Measurements from ENCODE around the gene TCF4. TPM values are rescaled to one million over a fixed set of nuclear protein-coding genes. Genes with fewer than 3 reads are reported as not detected.

TCF4 gene
- total RNA-seq, 1 donor: 27.5 TPM

DNA sequence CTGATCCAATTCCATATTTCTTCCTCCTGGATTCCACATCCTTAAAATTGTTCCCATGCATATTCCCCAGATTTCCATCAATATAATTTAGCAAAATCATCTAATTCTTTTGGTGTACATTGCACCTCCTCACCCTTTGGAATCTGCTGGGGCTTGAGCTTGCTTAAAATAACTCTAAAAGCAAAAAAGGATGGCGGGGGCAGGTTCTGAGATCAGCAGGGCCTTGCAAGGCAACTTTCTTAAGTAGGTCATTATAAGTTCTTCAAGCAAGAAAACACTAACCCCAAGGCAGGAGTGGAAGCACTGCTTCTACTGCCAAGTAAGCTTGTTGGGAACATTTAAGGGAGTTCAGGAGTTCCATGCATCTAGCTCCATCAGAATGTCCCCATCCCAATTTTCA is 374.4 kb downstream of the TCF4 start:
- no peak overlapping the region for H3K4me3 ChIP-seq (ENCODE audit: low read length)
- no peaks in the 10 kb centered on the region for H3K9me3 ChIP-seq (ENCODE audit: low read depth, low read length)
- no peaks in the 10 kb centered on the region for H3K27me3 ChIP-seq (ENCODE audit: insufficient read depth, low read length)
- H3K4me1 ChIP-seq (ENCODE audit: insufficient read depth, low read length): no peaks in the 10 kb centered on the region

- Histone ChIP-seq H3K4me1 (ENCODE audit: insufficient read depth, low read length) (no peaks in the 10 kb centered on the region), H3K9me3 (ENCODE audit: low read depth, low read length) (no peaks in the 10 kb centered on the region), H3K27me3 (ENCODE audit: insufficient read depth, low read length) (no peaks in the 10 kb centered on the region), H3K4me3 (ENCODE audit: low read length) (no peak overlapping the region)
These were observed 381.1 kb downstream of the TCF4 start for GRCh38 chr18:55206927-55207326.

DNA sequence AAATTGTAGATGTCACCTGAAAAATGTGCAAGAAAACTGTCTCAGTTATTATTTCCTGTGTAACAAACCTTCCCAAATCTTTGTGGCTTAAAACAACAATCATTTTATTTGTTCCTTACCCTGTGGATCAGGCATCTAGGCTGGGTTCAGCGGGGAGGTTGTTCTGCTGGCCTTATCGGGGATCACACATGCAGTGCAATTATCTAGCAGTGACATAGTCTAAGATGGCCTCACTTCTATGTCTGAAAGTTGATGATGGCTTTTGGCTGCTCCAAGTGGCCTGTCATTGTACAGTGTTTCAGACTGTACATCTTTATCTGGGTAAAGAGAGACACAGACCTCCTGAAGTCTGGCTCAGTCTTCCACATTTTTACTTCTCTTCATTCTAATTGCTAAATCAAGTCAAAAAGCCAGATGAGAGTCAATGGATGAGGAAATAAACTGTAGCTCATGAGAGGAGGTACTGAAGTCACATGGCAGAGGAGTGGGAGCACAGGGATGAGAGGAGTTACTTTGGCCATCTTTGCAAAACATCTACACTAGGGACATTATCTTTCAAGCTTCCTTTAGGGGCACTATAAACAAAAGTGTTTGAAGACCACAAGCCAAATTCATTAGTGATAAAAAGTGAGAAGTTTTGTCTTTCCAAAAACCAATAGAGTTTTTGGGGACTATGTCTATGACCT is 385.6 kb downstream of the TCF4 start:
- Histone ChIP-seq H3K4me1 (ENCODE audit: insufficient read depth, low read length) (no peaks in the 10 kb centered on the region), H3K4me3 (ENCODE audit: low read length) (no peak overlapping the region), H3K27me3 (ENCODE audit: insufficient read depth, low read length) (no peaks in the 10 kb centered on the region), H3K9me3 (ENCODE audit: low read depth, low read length) (no peaks in the 10 kb centered on the region)

GRCh38 chr18:55199291-55199963 is 388.6 kb downstream of the TCF4 start:
- Histone ChIP-seq H3K4me3 (ENCODE audit: low read length) (no peak overlapping the region), H3K4me1 (ENCODE audit: insufficient read depth, low read length) (no peaks in the 10 kb centered on the region), H3K27me3 (ENCODE audit: insufficient read depth, low read length) (no peaks in the 10 kb centered on the region), H3K9me3 (ENCODE audit: low read depth, low read length) (no peaks in the 10 kb centered on the region)

DNA sequence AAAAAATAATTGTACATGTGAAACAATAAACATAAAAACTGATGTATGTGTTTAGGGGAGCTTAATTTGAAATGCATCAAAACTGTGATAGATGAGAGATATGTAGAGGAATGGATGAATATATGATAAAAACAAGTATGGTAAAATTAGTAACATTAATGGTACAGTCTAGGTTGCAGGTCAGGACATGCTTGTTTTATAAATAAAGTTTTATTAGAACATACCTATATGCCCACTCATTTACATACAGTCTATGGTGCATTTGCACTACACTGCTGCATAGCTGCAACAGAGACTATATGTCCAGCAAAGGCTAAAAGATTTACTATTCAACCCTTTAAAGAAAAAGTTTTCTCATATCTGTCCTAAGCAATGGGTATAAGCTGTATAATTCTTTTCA is 392.1 kb downstream of the TCF4 start:
- H3K4me1 ChIP-seq (ENCODE audit: insufficient read depth, low read length): no peaks in the 10 kb centered on the region
- H3K4me3 ChIP-seq (ENCODE audit: low read length): no peak overlapping the region
- H3K9me3 ChIP-seq (ENCODE audit: low read depth, low read length): no peaks in the 10 kb centered on the region
- no peaks in the 10 kb centered on the region for H3K27me3 ChIP-seq (ENCODE audit: insufficient read depth, low read length)

DNA sequence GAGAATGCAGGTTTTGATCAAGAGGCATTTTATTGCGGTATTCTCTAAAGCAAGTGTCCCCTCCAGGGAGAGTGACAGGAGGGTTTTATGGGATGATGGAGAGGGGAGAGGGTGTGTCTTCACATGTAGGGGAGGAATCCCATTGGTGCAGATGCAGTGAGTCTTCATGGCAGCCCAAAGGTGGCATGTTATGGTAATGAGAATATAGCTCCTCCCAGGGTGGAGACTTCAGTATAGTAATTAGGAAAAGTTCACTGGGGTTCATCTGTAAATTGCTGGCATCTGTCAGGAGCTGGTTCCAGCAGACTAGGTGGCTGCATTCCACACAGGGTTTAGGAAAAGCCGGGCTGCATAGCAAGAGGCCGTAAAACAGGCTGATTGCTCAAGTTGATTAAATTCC is 398.0 kb downstream of the TCF4 start:
- H3K27me3 ChIP-seq (ENCODE audit: insufficient read depth, low read length): no peaks in the 10 kb centered on the region
- H3K4me3 ChIP-seq (ENCODE audit: low read length): no peak overlapping the region
- H3K9me3 ChIP-seq (ENCODE audit: low read depth, low read length): no peaks in the 10 kb centered on the region

GRCh38 chr18:55186588-55186987 is 401.4 kb downstream of the TCF4 start:
- Histone ChIP-seq H3K4me3 (ENCODE audit: low read length) (no peak overlapping the region), H3K9me3 (ENCODE audit: low read depth, low read length) (no peaks in the 10 kb centered on the region), H3K27me3 (ENCODE audit: insufficient read depth, low read length) (no peaks in the 10 kb centered on the region), H3K4me1 (ENCODE audit: insufficient read depth, low read length) (no peaks in the 10 kb centered on the region)

More for the DNA sequence above, 398.0 kb downstream of the TCF4 start:
- no peaks in the 10 kb centered on the region for H3K4me1 ChIP-seq (ENCODE audit: insufficient read depth, low read length)

DNA sequence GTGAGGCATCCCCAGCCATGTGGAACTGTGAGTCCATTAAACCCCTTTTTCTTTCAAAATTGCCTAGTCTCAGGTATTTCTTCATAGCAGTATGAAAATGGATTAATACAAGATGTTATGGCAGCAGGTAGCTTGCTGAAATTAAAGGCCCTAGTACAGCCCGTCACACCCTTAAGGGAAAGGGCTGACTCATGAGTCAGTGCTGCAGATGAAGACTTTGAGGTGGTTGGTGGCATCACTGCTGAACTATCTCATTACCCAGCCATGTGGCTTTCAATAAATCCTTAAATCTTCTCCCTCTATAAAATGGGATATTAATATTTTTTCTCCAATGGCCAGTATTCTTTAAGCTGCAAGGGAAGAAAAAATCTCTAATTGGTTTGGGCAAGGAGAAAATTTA is 402.6 kb downstream of the TCF4 start:
- Histone ChIP-seq H3K27me3 (ENCODE audit: insufficient read depth, low read length) (no peaks in the 10 kb centered on the region), H3K4me3 (ENCODE audit: low read length) (no peak overlapping the region), H3K4me1 (ENCODE audit: insufficient read depth, low read length) (no peaks in the 10 kb centered on the region), H3K9me3 (ENCODE audit: low read depth, low read length) (no peaks in the 10 kb centered on the region)

DNA sequence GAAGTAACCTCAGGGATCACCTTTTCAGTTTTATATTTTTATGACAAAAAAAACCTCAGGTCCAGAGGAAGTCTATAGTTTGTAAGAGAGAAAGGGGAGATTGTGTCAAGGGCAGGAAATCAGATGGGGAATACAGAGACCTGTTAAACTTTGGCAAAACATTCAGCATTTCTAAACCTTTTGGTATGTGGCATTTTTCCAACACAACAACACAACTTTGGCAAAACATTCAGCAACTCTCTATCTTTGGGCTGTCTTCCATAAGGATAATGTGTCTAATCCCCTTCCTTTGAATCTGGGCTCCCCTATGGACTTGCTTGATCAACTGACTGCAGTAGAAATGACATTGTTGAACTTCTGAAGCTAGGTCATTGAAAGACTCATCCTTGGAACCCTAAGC is 408.2 kb downstream of the TCF4 start:
- Histone ChIP-seq H3K9me3 (ENCODE audit: low read depth, low read length) (peaks cover 9% of the 10 kb centered on the region), H3K4me1 (ENCODE audit: insufficient read depth, low read length) (no peaks in the 10 kb centered on the region), H3K27me3 (ENCODE audit: insufficient read depth, low read length) (no peaks in the 10 kb centered on the region), H3K4me3 (ENCODE audit: low read length) (no peak overlapping the region)

DNA sequence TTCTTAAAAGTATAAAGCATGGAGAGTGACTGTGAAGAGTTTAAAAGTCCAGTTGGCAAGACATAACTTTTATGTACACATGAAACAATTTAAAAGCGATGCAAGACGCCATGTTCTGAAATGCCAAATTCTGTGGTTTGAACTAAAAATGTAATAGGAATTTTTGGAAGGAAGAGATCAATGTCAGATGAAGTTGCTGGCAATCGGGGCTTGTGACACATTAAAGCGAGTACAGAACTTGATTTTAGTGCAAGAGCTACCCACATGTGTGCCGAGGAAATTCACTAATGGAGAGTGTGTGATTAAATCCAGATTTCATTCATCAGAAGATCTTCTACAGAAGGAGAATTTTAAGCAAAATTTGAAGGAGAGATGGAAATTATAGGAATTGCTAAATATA is 408.6 kb downstream of the TCF4 start:
- H3K4me3 ChIP-seq (ENCODE audit: low read length): no peak overlapping the region
- H3K9me3 ChIP-seq (ENCODE audit: low read depth, low read length): peaks cover 13% of the 10 kb centered on the region
- no peaks in the 10 kb centered on the region for H3K27me3 ChIP-seq (ENCODE audit: insufficient read depth, low read length)
- H3K4me1 ChIP-seq (ENCODE audit: insufficient read depth, low read length): no peaks in the 10 kb centered on the region

DNA sequence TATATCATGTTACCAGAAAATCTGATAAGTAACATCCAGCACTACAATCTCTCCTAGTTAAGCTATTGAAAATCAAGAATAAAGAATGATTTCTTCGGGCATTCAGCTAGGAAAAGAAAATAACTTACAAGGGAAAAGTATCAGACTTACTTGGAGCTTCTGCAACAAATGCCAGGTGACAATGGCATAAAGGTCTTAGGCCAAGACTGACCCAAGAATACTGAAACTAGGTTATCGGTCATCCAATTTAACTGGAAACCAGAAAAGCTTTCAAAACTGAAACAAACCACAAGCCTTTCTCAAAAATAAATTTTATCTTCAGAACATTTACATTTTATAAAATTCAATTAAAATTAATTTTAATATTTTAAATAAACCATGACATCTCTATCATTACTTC is 414.7 kb downstream of the TCF4 start:
- H3K4me3 ChIP-seq (ENCODE audit: low read length): no peak overlapping the region
- peaks cover 28% of the 10 kb centered on the region for H3K9me3 ChIP-seq (ENCODE audit: low read depth, low read length)
- no peaks in the 10 kb centered on the region for H3K4me1 ChIP-seq (ENCODE audit: insufficient read depth, low read length)
- no peaks in the 10 kb centered on the region for H3K27me3 ChIP-seq (ENCODE audit: insufficient read depth, low read length)

All from mononuclear cell (primary cell).